H9 (cell line): ENCODE measurements around the gene TMEM252. TPM values are rescaled to one million over a fixed set of nuclear protein-coding genes. Genes with fewer than 3 reads are reported as not detected.

ENCODE experiments used
- DNase-seq: peaks from one replicate; pipeline ENCODE4 v3.0.0-alpha.2; 2017
- H2AFZ ChIP-seq: one replicate; pipeline ENCODE4 v1.6.1; 2013; ENCODE audit warnings: mild to moderate bottlenecking, low read length, control low read depth, moderate library complexity
- H2AK5ac ChIP-seq: 2 replicates; pipeline ENCODE4 v1.6.1; 2013; ENCODE audit warnings: low read length, control low read depth, mixed read lengths; ENCODE audit not compliant: insufficient read length
- H2BK120ac ChIP-seq: one replicate; pipeline ENCODE4 v1.6.1; 2013; ENCODE audit warnings: low read depth, mild to moderate bottlenecking, low read length, control low read depth, inconsistent platforms; ENCODE audit not compliant: poor library complexity, severe bottlenecking
- H2BK12ac ChIP-seq: 2 replicates; pipeline ENCODE4 v1.6.1; 2013; ENCODE audit warnings: low read length, control low read depth, mixed read lengths, low read depth; ENCODE audit not compliant: insufficient read length
- H2BK15ac ChIP-seq: 2 replicates; pipeline ENCODE4 v1.6.1; 2013; ENCODE audit warnings: low read depth, low read length, control low read depth
- H2BK20ac ChIP-seq: one replicate; pipeline ENCODE4 v1.6.1; 2013; ENCODE audit warnings: low read depth, mild to moderate bottlenecking, low read length, control low read depth, inconsistent platforms; ENCODE audit not compliant: poor library complexity, severe bottlenecking
- H2BK5ac ChIP-seq: 2 replicates; pipeline ENCODE4 v1.6.1; 2013; ENCODE audit warnings: low read length, control low read depth, mixed read lengths; ENCODE audit not compliant: insufficient read length
- H3K14ac ChIP-seq: 2 replicates; pipeline ENCODE4 v1.6.1; 2013; ENCODE audit warnings: low read length, control low read depth; ENCODE audit not compliant: insufficient read depth
- H3K18ac ChIP-seq: 2 replicates; pipeline ENCODE4 v1.6.1; 2013; ENCODE audit warnings: low read depth, mild to moderate bottlenecking, mixed read lengths, low read length, control low read depth; ENCODE audit not compliant: insufficient read length
- H3K23ac ChIP-seq: 2 replicates; pipeline ENCODE4 v1.6.1; 2013; ENCODE audit warnings: low read length, control low read depth, mixed read lengths, low read depth; ENCODE audit not compliant: insufficient read length
- H3K23me2 ChIP-seq: 2 replicates; pipeline ENCODE4 v1.6.1; 2013; ENCODE audit warnings: low read depth, mild to moderate bottlenecking, mixed read lengths, low read length, control low read depth; ENCODE audit not compliant: insufficient read length, poor library complexity, severe bottlenecking
- H3K27ac ChIP-seq: 2 replicates; pipeline ENCODE4 v1.5.1; 2013; ENCODE audit warnings: low read length, control low read depth, mixed read lengths, low read depth; ENCODE audit not compliant: insufficient read length
- H3K27me3 ChIP-seq: 2 replicates; pipeline ENCODE4 v1.6.1; 2013; ENCODE audit warnings: low read length, control low read depth, inconsistent platforms; ENCODE audit not compliant: insufficient read depth
- H3K4ac ChIP-seq: 2 replicates; pipeline ENCODE4 v1.6.1; 2013; ENCODE audit warnings: low read depth, mild to moderate bottlenecking, control low read depth, inconsistent platforms, low read length, moderate library complexity
- H3K4me1 ChIP-seq: 2 replicates; pipeline ENCODE4 v1.6.1; 2013; ENCODE audit warnings: low read length, control low read depth, inconsistent platforms; ENCODE audit not compliant: insufficient read depth
- H3K4me2 ChIP-seq: 2 replicates; pipeline ENCODE4 v1.6.1; 2013; ENCODE audit warnings: low read length, control low read depth, mixed read lengths; ENCODE audit not compliant: insufficient read length, insufficient read depth
- H3K56ac ChIP-seq: 2 replicates; pipeline ENCODE4 v1.6.1; 2013; ENCODE audit warnings: low read depth, mild to moderate bottlenecking, mixed read lengths, low read length, control low read depth; ENCODE audit not compliant: insufficient read length
- H3K79me1 ChIP-seq: 2 replicates; pipeline ENCODE4 v1.6.1; 2013; ENCODE audit warnings: low read depth, mild to moderate bottlenecking, moderate library complexity, low read length, control low read depth, inconsistent platforms; ENCODE audit not compliant: insufficient read depth, poor library complexity, severe bottlenecking
- H3K79me2 ChIP-seq: 2 replicates; pipeline ENCODE4 v1.6.1; 2013; ENCODE audit warnings: low read length, control low read depth, inconsistent platforms; ENCODE audit not compliant: insufficient read depth
- H3K9ac ChIP-seq: 2 replicates; pipeline ENCODE4 v1.6.1; 2013; ENCODE audit warnings: low read length, control low read depth, mixed read lengths; ENCODE audit not compliant: insufficient read length; ENCODE audit errors: extremely low read depth
- H3K9me3 ChIP-seq: one replicate; pipeline ENCODE4 v1.6.1; 2013; ENCODE audit warnings: low read depth, low read length, inconsistent platforms; ENCODE audit not compliant: control insufficient read depth
- H3T11ph ChIP-seq: one replicate; pipeline ENCODE4 v1.6.1; 2013; ENCODE audit warnings: mild to moderate bottlenecking, low read length, control low read depth, inconsistent platforms
- H4K20me1 ChIP-seq: one replicate; pipeline ENCODE4 v1.6.1; 2013; ENCODE audit not compliant: control insufficient read depth, insufficient read length, insufficient read depth
- H4K5ac ChIP-seq: 2 replicates; pipeline ENCODE4 v1.6.1; 2013; ENCODE audit warnings: low read depth, mild to moderate bottlenecking, mixed read lengths, low read length, control low read depth; ENCODE audit not compliant: insufficient read length
- H4K8ac ChIP-seq: replicated peaks from 2 replicates; pipeline ENCODE4 v1.6.1; 2013; ENCODE audit warnings: low read length, control low read depth, mixed read lengths, low read depth; ENCODE audit not compliant: insufficient read length
- H4K91ac ChIP-seq: 2 replicates; pipeline ENCODE4 v1.6.1; 2013; ENCODE audit warnings: low read depth, mild to moderate bottlenecking, moderate library complexity, mixed read lengths, low read length, control low read depth; ENCODE audit not compliant: insufficient read length
- H3K27ac Mint-ChIP-seq, 3 experiments: 2 replicates in 2 of 3; 3 replicates in 1 of 3; pipeline ENCODE4 v1.8.0; 2020 to 2021; ENCODE audit warnings: mixed read lengths in 3 of 3, mild to moderate bottlenecking in 1 of 3, moderate library complexity in 1 of 3
- H3K27me3 Mint-ChIP-seq: 2 replicates; pipeline ENCODE4 v1.8.0; 2021; ENCODE audit warnings: low read depth, mild to moderate bottlenecking, moderate library complexity, mixed read lengths
- H3K36me3 Mint-ChIP-seq, 3 experiments: 2 replicates in 2 of 3; 3 replicates in 1 of 3; pipeline ENCODE4 v1.8.0; 2020 to 2021; ENCODE audit warnings: low read depth in 3 of 3, mixed read lengths in 3 of 3; ENCODE audit not compliant: insufficient read depth in 1 of 3
- H3K4me1 Mint-ChIP-seq, 2 experiments: 2 replicates each; pipeline ENCODE4 v1.8.0; 2020; ENCODE audit warnings: mixed read lengths in 2 of 2
- H3K4me3 Mint-ChIP-seq, 2 experiments: 2 replicates in 1 of 2; 3 replicates in 1 of 2; pipeline ENCODE4 v1.8.0; 2020 to 2021; ENCODE audit warnings: mild to moderate bottlenecking in 2 of 2, mixed read lengths in 2 of 2, moderate library complexity in 1 of 2
- H3K9me3 Mint-ChIP-seq, 2 experiments: 2 replicates in 1 of 2; 3 replicates in 1 of 2; pipeline ENCODE4 v1.8.0; 2020; ENCODE audit warnings: mild to moderate bottlenecking in 2 of 2, mixed read lengths in 2 of 2, moderate library complexity in 1 of 2
- WGBS: extraction: QIAGEN DNeasy Blood & Tissue Kit; methylation state at CpG from one replicate; pipeline ENCODE4 v1.1.7; 2013; ENCODE audit warnings: missing lambda C conversion rate, low lambda C conversion rate, mixed read lengths; ENCODE audit not compliant: insufficient read length; ENCODE audit errors: extremely low coverage; 5-methylcytosine and 5-hydroxymethylcytosine counted together
- total RNA-seq: library from RNA; stranded (reverse); gene quantifications from 2 replicates; pipeline ENCODE4 v1.2.1, GENCODE V29; 2021
- TF ChIP-seq, protein P1 (sequence below): fragments of 200-600 bp; sonication (generic); conservative IDR thresholded peaks from 3 replicates; pipeline ENCODE4 v1.8.0; 2021; ENCODE audit warnings: antibody characterized with exemption, mild to moderate bottlenecking

Gene TMEM252
- total RNA-seq, 1 experiment from 2014 or later: not detected

DNA sequence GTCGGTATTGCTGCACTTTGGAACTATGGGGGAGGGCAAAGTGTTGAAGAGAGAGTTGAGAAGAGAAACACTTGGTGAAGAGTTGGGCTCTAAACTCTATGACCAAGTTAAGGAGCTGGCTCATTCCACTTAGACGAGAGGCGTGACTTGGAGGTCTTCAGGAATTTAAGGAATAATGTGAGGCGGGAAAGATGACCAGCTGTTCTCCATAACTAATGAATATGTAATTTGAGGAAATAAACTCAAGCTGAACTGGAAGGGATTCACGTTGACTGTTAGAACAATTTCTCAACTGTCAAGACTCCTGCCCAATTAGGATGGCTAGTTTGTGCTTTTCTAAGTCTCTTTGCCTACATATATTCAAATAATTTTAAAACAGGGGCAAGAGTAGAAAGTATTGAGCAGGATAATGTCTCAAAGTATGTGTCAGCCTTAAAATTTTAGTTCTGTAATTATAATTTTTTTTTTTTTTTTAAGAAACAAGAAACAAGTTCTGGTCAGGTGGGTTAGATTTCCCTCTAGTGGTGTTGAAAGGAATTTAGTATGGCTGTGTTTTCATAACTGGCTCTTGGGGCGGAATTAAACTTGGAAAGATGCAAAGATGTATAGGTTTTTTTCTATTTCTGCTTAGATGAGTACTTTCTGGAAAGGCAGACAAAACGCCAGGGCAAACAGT is 33.4 kb downstream of the TMEM252 start:
- Mint-ChIP-seq H3K9me3 (peaks cover 2 to 17% of the 10 kb centered on the region in 2 experiments; a peak in 2 of 5 replicates), H3K27me3 (peaks cover 99% of the 10 kb centered on the region), H3K4me1 (peaks cover 5 to 7% of the 10 kb centered on the region in 2 experiments), H3K36me3 (no peaks in the 10 kb centered on the region), H3K4me3 (no peak overlapping the region), H3K27ac (no peak overlapping the region)
- no peak overlapping the region for H2BK5ac ChIP-seq
- H2BK15ac ChIP-seq: no peak overlapping the region
- H3K79me2 ChIP-seq: no peaks in the 10 kb centered on the region
- peaks cover 61% of the 10 kb centered on the region for H3K27me3 ChIP-seq
- H2BK20ac ChIP-seq: no peak overlapping the region
- TF ChIP-seq, protein P1, sequence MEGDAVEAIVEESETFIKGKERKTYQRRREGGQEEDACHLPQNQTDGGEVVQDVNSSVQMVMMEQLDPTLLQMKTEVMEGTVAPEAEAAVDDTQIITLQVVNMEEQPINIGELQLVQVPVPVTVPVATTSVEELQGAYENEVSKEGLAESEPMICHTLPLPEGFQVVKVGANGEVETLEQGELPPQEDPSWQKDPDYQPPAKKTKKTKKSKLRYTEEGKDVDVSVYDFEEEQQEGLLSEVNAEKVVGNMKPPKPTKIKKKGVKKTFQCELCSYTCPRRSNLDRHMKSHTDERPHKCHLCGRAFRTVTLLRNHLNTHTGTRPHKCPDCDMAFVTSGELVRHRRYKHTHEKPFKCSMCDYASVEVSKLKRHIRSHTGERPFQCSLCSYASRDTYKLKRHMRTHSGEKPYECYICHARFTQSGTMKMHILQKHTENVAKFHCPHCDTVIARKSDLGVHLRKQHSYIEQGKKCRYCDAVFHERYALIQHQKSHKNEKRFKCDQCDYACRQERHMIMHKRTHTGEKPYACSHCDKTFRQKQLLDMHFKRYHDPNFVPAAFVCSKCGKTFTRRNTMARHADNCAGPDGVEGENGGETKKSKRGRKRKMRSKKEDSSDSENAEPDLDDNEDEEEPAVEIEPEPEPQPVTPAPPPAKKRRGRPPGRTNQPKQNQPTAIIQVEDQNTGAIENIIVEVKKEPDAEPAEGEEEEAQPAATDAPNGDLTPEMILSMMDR: peak; percentile 74
- no peaks in the 10 kb centered on the region for H3K79me1 ChIP-seq
- H3K14ac ChIP-seq: no peak overlapping the region
- no peak overlapping the region for H2BK120ac ChIP-seq
- H2BK12ac ChIP-seq: no peak overlapping the region
- H4K8ac ChIP-seq: no peak overlapping the region
- no peak overlapping the region for H3K18ac ChIP-seq
- H3K9me3 ChIP-seq: no peaks in the 10 kb centered on the region
- H3K4ac ChIP-seq: no peak overlapping the region
- no peak overlapping the region for H2AFZ ChIP-seq
- no peak overlapping the region for H4K5ac ChIP-seq
- H4K91ac ChIP-seq: no peak overlapping the region
- WGBS: no CpG with 5 or more reads among the region's 7 CpGs
- no peak overlapping the region for H2AK5ac ChIP-seq
- H3K27ac ChIP-seq: no peak overlapping the region
- no peaks in the 10 kb centered on the region for H4K20me1 ChIP-seq
- H3K23ac ChIP-seq: no peak overlapping the region
- no peak for DNase-seq
- no peak overlapping the region for H3K9ac ChIP-seq
- H3K4me1 ChIP-seq: no peaks in the 10 kb centered on the region
- H3T11ph ChIP-seq: no peak overlapping the region
- no peak overlapping the region for H3K56ac ChIP-seq
- H3K4me2 ChIP-seq: no peak overlapping the region
- no peaks in the 10 kb centered on the region for H3K23me2 ChIP-seq
